GOT3 (cell line): ENCODE data around the gene LRP1.

Experiments
- DNase-seq: peaks from one replicate; lab custom pipeline; 2025; ENCODE audit warnings: mixed read lengths; lab: John Stamatoyannopoulos, UW

The LRP1 gene

DNA sequence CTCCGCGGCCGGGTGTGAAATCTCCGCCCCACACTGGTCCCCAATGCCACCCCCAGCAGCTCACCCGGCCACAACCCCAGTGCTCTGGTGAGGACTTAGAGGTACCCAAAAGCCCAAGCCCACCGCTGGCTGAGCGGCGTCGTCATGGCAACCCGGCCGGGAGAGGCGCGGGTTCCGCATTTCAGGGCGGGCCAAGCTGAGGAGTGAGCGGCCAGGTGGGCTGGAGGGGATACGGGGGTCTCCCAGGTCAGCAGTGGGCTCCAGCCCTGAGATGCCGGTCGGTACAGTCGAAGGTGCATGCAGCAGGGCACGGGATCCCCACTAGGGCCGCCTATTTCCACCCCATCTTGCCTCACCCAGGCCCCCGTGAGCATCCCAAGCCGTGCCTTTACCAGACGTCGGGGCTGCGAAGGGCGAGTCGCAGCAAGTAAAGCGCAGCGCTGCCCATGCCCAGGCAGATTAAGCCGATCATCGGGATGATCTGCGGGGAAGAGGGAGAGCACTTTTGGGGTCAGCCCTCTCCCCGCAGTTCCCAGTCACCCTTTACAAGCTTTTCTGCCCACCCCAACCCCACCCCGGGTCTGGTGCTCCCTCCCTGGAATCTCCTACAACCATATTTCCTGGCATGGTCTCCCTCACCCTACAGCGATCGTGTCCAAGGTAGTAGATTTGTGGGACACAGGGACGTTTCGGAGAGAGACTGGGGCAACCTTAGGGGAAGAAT, 108.1 kb downstream of the LRP1 start:
- no peak for DNase-seq

DNA sequence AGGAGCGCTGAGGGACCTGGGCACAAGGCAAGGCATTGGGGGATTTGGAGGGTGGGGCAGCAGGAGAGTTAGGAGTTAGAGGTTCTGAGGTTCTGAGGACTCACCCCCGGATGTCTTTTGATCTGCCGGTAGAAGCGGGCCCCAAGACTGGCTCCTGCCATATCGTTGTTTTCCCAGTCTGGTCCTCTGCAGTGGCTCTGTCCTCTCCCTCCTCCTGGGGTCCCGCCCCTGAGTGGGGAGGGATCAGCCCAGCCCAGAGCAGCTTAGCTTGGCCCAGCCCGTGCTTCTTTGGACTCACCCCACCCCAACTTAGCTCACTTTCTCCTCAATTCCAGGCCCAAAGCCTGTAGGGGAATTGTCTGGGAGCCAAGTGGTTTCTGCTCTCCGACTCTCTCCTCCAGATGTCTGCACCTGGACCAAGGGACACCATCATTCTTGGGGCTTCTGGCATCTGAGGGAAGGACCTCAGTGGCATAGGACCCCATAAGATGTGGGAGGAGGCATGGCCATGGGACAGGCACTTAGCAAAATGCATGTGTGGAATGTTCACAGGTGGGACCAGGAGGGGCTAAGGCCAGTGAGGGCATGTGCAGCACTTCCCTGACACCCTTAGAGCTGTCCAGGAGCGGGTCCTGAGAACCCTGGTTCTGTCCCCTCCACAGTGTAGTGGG, 108.8 kb downstream of the LRP1 start:
- DNase-seq: no peak

DNA sequence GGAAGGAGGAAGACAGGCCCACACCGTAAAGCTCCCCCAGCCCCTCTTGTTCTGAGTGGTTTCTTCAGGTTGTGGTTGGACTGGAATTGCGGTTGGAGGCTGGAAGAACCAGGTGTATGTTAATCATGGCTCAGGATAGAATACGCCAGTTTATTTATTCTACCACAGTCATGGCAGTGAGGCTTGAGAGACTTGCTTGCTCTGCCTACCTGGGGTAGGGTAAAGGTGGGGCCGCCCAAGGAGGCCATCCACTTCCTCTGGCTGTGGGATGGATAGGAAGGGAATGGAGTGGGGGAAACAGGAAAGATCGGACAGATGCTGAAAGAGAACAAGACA, 109.3 kb downstream of the LRP1 start:
- no peak for DNase-seq

DNA sequence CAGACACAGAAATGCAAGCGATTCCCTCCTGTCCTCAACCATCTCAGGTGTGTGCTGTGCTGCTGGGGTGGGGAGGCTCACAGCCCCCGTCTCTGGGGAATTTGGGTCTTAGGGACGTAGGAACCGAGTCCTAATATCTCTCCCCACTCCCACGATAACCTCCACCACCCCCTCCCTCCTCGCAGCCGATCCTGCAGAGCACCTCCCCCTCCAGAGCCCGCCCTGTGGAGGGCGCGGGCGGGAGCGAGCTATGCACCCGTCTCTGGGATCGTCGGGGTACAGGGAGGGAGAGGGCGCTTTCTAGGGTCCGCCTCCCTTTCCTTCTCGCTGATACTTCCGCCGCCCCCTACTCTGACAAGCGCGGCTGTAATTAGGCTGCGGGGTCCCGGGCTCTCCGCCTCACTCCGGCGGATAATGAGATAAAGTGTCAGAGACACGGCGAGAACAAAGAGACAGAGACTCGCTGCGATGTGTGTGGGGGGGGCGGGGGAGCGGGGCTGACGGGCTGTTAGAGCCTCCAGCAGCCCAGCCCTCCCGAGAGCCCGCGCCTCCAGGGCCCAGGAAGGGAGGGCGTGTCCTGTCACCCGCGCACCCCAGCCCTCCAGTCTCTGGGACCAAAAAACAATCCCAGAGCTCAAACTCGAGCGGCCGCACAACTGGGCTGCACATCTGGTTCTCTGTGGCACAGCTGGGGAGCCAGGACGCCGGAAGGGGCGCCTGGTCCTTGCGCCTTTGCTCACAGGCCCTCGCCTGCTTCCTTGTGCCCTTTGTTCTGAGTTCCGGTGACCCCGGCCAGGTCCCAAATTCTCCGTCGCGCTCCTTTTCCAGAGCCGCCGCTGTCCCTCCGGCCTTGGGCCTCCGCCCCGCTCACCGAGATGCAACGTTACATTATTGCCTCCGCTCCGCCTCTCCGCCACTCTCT, 109.9 kb downstream of the LRP1 start:
- DNase-seq: no peak

DNA sequence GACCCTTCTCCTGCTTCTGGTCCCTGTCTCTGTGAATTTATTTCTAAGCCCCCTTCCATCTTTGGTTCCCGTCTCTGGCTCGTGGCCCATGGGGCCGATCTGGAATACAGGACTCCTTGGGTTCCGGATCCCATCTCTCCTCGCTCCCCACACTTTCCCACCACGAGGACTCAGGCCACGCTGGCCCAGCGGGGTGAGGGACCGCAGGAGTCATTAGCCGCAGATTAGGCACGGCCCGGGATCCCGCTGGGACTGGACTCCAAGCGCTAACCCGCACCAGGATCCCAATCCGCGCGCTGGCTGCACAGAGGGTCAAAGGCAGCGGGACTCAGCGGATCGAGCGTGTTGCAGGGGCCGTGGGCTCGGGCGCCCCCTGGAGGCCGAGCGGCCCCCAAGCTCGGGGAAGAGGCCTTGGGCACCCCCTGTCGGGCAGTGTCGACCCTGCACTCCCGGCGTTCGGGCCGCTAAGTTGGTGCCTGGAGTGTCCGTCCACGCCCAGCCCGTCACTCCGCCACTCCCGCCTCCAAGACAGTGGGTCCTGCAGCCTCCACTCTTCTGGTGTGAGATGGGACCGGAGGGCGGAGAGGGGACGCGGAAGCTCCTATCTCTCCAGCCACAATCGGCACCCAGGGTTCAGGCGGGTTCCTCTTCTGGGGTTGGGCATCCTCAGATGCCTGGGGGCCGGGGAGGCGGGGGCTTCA, 110.7 kb downstream of the LRP1 start:
- peak; percentile 100 for DNase-seq

DNA sequence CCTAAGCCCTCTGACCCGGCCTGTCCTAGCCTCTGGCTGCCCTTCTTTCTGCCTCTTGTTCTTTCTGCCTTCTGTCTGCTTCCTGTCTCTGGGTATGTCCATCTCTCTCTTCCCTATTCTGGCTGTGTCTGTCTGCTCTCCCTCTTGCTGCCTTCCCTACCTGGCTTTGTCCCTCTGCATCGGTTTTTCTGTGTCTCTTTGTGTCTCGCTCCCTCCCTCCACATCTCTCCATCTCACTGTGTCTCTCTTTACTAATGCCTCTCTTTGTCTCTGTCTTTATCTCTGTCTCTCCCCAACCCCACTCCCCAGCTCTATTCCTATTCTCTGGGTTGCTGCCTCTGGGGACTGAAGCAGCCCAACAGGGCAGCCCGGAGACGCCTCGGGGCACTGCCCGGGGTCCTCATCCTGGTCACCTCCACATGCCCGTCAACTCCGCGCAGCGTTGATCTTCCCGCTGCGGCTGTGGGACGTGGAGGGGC, 111.3 kb downstream of the LRP1 start:
- DNase-seq: no peak

DNA sequence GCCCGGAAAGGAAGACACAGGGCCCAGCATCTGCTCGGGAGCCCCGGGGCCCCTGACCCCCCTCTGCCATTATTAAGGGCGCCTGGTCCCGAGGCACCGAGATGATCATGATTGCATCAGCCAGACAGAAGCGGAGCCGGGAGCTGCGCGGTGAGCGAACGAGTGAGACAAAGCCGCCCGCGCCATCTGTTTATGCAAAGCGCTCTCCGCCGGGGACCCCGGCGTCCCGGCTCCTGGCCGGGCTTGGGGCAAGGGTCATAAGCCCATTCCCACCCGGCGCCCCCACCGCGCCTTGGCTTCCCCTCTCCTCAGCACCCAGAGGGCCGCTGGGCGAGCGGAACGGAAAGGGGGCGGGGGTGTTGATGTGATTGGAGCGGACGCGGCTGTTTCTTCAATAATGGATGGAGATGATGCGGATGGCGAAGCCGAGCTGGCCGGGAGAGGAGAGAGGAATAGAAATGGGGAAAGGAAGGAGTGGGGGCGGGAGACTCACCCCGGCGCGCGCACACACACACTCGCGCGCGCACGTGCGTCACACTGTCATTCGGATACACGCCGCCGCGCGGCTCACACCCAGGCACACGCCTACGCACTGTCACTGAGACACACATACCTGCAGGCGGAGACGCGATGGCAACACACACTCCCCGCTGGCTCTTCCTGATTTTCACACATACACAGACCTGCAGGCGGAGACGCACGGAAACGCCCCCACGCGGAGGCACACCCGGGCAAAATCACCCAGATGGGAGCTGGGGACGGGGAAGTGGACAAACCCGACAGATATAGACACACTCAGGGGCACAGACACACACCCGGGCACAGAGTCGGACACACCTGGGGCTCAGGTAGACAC, 112.0 kb downstream of the LRP1 start:
- DNase-seq: no peak

DNA sequence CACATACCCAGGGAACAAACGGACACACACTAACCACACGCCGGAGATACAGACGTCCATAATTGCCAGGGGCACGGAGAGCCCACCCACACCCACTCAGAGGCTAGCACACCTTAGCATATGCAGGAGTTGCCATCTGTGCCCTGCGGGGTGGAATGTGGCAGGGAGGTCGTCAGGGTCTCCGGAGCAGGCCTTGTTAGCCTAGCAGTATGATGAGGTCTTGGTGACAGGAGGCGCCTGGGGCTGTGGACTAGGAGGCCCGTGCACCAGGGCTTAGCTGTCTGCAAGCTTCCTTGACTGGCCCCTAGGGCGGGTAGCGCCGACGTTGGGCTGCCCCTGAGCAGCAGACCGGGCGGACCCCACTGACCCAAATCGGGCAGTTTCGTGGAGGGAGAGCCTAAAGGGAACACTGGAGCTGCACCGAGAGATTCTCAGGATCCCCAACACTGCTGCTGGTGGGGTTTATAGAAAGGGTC, 112.7 kb downstream of the LRP1 start:
- DNase-seq: no peak

DNA sequence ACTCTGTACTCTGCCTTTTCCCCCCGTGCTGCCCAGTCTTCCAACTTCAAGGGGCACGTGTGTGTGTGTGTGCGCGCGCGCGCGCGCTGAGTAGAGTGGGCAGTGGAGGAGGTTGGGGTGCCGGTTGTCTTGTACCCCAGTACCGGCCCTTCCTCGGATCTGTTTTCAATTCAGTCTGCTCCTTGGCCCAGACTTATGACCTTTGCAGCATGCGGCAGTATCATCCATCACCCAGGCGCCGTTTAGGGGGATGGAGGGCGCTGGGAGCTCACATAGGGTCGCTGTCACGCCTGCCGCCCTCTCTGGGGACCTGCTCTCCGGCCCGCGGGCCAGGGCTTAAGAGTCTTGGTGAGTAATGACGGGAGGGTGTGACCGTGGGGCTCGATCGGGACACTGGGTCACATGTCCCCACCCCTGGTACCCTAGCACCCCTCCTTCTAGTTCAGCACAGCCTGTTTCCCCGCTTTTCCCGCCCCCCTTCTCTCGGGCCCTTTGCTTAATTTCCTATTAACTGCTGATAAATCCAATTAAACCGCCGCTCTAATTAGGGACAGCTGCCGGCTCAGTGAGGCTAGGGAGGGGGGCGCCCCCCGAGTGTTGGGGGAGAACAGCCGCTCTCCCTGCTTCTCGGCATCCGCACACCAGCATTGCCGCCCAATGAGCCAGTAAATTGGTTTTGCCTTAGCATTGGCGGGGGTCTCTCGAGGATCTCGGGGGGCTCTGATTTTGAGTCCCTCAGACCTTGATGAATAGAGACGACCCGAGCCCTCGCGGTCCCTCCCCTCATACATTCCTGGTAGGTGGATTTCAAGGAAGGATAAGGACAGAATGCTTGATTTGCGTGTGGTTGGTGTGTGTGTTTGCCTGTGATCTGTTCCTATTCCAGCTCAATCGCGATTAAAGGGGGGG, 113.4 kb downstream of the LRP1 start:
- no peak for DNase-seq

DNA sequence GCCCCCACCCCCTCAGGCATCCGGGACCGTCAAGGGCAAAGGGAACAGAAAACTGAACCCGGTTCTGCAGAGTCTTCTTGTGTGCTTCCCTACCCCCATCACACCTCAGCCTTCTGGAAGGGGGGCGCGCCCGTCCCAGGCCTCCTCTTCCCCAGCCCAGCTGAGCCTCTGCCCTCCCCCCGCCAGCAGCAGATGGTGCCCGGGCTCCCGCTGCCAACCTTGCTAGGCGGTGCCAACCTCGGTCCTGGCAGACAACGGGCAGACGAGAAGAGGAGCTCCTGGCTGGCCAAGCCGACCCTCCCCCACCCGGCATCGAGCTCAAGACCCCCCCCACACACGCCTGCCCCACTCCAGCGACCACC, 114.0 kb downstream of the LRP1 start:
- no peak for DNase-seq

DNA sequence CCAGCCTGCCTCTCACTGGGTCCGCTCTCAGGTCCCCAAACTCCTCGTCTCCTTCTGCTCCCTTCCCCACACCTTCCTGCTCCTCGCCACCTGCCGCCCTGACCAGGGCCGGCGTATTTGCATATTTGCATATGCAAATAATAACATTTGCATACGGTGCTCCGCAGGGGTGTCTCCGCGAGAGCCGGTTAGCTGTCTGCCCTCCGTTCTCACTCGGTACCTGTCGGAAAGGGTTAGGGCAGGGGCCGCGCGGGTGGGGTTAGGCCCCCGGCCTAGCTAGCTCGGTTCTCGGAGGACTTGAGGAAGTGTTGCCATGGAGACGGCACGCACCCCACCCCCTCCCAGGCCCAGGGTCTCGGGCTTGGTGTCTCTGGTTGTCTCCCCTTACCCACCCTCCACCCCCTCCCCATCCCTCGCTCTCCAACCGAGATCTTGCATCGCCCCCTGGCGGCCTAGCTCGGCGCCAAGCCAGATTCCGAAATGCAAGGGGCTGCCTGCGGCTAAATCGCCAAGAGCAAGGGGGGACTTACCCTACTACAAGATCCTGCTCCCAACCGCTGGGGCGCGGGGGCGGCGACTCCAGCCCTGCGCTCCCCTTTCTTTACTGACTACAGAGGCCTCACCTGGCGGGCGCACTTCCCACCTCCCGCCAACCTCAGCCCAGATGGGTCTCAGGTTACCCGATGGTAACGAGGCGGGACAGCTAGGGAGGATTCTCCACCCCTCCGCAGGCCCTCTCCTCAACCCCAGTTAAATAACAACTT, 114.6 kb downstream of the LRP1 start:
- DNase-seq: peak; percentile 85

DNA sequence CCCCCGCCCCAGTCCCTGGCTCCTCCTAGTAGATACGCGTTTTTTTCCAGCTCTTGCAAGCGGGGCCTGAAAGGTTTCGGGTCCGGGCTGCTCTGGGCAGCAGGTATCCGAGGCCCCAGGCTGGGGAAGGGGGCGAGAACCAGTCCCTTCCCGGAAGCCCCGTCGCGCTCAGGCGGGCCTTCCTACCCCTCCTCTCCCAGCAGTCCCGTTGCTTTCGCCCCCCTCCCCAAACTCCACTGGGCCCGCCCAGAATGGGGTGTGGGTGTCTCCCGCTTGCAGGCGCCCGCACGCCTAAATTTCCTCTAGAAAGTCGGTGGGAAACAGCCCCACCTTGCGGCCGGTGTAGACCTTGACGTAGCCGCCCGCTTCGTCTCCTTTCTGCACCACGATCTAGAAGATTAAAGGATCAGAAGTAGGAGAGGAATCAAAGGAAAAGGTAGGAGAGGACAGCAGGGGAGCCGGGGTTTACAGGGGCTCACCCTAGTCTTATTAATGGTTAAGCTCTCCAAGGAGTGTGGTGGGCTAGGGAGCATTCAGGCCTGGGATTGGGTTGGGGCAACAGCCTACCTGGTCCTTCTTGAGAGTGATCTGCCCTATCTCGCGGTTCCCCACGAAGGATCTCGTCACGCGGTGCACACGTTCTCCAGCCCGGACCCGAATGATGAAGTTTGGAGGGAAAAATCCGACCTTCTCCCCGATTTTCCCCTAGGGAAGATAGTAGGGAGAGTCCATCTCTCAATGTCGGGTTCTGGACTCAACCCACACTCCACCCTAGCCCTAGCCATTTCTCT, 115.4 kb downstream of the LRP1 start:
- DNase-seq: peak; percentile 99

DNA sequence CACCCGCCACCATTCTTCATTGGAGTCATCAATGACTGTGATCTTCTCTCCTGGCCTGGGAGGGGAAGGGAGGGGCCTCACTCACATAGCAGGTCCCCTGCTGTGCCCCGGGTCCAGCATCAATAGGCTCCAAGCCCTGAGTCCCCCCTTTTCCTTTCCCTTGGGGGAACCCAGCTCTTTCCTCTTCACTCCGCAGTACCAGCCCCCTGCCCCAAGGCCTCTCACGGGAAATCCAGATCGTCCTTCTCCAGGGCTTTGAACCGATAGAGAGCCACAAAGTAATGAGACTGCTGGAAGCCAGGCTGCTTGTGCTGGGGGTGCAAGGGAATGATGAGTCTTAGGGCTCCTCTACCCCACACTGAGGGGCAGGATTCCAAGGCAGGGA, 116.0 kb downstream of the LRP1 start:
- DNase-seq: no peak

DNA sequence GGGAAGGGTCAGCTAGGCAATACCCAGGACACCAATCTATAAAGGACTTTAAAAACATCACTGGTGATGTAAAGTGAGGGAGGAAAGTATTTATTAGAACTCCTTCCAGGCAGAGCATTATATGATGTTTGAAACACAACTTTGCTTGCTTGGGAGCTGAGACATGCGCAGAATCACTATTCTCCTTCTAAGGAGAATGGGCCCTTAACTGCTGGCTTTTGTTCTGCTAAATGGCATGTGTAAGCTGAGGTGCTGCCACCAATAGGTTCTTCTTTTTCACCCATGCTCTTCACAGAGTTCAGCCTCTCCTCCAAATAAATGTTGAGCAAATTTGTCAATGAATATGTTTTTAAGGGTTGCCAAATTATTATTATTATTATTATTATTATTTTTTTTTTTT, 118.8 kb downstream of the LRP1 start:
- DNase-seq: no peak

DNA sequence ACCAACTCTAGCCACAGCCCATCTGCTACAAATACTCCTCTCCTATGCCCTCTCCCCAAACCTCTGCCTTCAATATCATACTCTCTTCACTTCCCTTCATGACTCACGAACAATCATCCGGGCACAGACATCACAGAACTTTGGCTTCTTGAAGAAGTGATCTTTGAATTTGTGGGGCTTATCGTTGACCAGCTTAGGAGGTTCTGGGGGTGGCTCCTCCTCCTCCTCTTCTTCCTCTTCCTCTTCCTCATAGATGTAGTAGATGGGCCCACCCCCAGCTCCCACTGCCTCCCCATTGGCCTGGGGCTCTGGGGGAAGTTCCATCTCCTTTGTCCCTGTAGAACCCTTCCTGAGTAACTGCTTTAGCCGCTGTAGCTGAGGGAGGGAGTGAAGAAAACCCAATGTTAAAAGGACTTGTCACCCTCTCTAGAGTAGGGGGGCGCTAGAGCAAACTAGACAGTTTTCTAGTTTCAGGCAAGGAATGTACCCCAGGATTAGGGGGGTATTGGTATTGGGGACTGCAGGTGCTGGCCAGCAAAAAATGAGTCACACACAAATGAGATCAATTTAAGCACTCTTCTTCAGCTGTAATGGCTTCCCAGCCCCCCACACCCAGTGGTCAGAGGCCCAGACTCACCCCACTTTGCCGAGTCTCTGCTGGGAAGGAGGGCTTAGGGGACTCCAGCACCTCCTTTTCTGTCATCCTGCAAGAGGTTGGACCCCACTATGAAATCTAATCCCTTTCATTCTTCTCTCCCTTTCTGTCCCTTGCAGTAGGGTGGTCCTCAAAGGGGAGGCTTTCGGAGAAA, 120.9 kb downstream of the LRP1 start:
- no peak for DNase-seq

DNA sequence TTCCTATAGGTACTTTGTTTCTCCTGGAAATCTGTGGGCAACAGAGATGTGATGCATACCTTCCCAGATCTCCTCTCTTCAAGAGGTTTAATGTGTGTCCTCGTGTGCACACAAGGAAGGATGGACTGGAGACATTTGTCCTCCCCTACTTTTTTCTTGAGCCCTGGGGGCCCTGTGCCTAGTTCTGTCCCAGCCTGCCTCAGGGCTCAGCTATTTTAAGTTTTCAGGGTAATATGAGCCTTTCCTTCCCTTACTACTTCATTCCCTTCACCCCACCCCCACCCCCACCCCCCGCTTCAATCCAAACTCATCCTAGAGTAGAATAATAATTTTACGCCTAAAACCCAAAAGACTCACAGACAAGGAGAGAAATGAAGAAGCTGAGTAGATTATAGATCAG, 122.3 kb downstream of the LRP1 start:
- DNase-seq: no peak

DNA sequence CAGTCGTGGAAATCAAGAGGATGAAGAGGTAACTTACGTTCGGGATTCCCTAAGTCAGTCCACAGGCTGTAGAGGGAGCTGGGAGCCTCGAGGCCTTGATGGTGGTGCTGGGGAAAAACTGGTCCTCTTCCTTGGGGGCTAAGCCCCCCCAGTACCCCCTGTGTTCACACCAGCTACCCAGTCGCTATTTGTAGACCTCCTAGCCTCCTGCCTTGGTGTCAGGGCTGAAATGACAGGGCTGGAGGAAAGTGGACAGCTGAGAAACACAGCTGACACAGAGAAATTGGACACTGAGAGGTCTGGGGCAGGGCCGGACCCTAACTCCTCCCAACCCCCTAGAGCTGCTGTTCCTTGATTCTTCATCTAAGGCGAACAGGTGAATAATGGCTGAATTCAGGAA, 122.7 kb downstream of the LRP1 start, which contains the start of gene STAC3:
TSS of gene STAC3 (minus strand) at position 232 of the 400 bp plus-strand sequence. CDS start 1,551 bp downstream, outside the sequence.
- DNase-seq: no peak
